Prostate gland (tissue), 1 donor: ENCODE data around the gene CELA2A.

Source experiments
- POLR2A ChIP-seq: fragments of 450-650 bp; IDR thresholded peaks from one replicate; pipeline ENCODE4 v1.6.1; 2016; ENCODE audit warnings: antibody characterized with exemption, mild to moderate bottlenecking
- POLR2AphosphoS5 ChIP-seq: sonication (generic); formaldehyde crosslinking; IDR thresholded peaks from one replicate; pipeline ENCODE4 v1.6.1; 2017; ENCODE audit warnings: antibody characterized with exemption

DNA sequence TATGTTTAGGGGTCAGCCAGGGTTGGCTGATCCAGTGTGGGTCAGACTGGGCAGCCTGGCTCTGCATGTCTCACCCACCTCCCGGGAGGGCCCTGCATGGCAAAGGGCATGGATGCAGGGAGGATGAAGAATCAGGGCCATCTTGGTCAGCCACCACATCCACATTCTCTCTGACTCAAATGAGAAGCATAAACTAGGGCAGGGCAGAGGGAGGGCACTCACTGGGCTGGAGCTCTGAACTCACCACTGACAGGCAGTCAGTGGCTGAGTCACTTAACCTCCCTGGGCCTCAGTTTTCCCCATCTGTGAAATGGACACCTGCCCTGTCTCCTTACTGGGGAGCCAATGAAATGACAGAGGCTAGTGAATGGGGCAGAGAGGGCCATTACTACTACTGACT lies 4.3 kb upstream of the CELA2A start:
- TF ChIP-seq POLR2A (no peak), POLR2AphosphoS5 (no peak)
